Activated CD8-positive, alpha-beta memory T cell treated with anti-CD3 and anti-CD28 coated beads, Interleukin-2, amount 50 U/mL, for 4 hours (primary cell): ENCODE data around the gene GNAI1.

Source experiments
- DNase-seq: peaks from one replicate; pipeline ENCODE4 v3.0.0-alpha.2; 2020

The GNAI1 gene

DNA sequence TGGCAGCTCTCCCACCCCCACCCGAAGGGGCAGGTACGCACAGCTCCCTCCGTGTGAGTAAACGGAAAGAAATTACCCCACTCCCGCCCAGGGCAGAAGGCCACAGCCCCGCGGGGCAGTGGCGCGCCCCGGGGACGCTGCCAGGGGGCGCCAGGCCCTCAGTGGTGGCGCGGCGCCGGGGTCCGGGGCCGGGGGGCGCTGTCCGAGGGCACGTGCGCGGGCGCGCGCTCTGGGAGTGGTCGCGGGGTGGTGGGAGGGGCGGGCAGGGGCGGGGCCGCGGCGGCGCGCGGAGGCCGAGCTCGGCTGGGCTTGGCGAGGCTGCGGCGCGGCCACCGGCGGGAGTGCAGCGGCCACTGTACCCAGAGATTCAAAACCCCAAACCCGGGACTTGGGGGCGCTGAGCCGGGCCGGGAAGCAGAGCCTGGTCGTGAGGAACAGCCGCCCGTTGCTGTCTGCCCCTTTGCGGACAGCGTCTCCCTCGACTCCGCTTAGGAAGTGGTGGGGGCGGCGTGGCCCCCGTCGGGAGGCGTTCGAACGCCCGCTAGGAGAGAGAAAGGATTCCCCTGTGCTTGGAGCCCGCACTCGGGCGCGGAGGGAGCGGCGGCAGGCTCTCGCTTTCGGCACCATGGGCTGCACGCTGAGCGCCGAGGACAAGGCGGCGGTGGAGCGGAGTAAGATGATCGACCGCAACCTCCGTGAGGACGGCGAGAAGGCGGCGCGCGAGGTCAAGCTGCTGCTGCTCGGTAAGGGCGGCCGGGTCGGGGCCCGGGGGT lies at the start of gene GNAI1:
TSS of gene GNAI1 (plus strand) at position 296 of the 773 bp plus-strand sequence. CDS start at position 626, 330 bp downstream.
- DNase-seq = peak; percentile 44

DNA sequence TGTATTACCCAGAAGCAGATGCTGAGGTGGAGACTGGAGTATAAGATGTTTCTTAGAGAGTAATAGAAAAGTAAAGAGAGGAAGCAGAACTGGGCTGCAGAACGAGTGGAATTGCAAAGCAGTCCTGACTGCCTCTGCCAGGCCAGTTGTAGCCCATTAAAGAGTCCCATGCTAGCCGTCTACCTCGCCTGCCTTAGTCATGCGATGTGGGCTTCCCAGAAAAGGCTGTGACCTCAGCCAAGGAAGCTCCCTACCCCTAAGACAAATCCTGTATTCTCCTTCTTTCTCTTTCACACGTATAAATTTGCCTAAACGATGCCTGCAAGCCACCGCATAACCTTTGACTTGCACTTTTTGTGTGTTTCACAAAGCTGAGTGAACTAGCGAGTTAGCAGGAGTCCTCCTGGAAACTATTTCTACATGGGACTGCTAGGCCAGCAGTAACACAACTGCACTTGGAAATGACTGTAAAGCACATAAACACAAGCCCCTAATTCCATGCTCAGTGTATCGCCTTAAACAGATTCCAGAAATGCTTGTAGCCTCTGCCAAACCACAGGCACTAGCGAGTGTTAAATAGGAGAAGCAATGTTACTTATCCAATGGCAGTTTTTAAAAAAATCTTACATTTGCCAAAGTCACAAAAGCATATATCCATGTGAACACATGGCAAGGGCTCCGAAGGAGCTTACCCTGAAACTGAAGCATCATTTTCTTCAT lies 47.4 kb upstream of the GNAI1 start:
- DNase-seq = no peak

DNA sequence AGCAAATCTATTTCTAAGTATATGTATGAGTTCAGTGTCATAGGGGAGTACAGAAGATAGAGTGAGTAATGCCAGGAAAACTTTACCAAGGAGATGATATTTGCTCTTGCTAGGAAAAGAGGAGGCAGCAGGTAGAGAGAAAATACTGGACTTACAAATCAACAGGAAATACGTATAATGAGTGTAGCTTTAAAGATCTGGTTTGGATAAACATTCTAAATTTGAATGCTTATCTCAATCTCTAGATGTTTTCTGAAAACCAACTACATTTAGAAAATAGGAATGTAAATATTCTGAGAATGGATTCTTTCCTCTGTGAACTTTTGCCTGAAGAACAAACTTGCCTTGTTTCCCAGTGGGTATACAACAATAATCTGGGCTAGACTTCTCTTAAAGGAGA lies 46.9 kb upstream of the GNAI1 start:
- no peak for DNase-seq

DNA sequence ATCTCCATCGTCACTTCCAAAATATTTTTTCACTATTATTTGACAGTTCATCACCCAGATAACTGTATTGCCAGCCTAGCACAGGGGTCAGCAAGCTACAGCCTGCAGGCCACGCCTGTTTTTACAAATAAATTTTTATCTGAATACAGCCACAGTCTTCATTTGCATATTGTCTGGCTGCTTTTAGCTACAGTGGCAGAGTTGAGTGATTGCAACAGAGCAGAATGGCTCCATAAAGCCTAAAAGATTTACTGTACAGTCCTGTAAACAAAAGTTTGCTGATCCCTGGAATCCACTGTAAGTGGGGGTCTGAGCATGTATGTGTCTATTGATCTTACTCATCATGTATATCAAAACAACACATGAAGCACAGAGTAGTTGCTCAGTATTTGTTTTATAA lies 45.9 kb upstream of the GNAI1 start:
- DNase-seq = no peak

DNA sequence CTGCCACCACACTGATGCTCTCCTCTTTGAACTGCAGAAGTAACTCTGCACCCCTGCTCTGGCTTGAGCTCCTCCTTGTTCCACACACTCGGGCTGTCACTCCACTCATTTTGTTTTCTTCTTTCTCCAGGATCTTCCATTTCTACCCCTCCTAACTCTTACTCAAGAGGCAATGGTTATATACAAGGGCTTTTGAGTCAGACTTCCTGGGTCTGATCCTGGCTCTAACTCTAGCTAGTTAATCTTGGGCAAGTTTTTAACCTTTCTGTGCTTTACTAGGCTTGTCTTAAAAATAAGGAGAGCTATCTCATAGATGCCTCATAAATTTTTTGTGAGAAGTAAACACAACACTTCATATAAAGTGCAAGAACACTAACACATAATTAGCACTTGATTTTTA lies 45.3 kb upstream of the GNAI1 start:
- DNase-seq = no peak

DNA sequence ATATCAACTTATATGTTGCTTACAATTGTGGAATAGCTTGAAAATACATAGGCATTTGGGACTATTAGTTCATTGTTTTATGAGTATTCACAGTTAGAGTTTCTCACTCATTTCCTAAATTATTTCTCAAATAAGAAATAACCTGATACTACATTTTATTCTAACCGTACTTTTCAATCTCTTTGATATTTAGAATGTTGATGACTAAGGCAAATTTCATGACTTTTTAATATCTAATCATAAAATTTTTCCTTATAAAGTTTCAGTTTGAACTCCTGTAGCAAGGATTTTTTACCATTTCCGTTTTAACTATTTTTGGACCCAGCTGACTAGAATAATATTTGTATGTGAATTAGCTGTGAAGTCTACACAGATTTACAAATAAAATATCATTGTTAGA lies 41.3 kb upstream of the GNAI1 start:
- no peak for DNase-seq

DNA sequence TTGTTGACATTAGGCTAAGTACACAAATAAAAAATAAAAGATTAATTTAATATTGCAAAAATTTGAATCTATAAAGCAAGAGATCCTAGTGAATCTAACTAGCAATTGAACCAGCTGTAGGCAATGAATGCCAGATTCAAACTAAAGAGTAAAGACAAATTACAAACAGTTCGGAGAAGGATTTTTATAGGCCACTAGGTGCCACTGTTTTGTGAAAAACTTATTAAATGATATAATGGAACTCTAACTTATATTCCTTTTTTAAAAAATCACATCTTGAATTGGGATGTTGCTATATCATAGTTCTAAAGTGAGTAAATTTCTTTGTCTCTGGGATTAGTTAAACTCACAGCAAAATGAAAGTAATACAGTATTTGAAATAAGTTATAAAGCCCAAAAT lies 39.1 kb upstream of the GNAI1 start:
- no peak for DNase-seq

DNA sequence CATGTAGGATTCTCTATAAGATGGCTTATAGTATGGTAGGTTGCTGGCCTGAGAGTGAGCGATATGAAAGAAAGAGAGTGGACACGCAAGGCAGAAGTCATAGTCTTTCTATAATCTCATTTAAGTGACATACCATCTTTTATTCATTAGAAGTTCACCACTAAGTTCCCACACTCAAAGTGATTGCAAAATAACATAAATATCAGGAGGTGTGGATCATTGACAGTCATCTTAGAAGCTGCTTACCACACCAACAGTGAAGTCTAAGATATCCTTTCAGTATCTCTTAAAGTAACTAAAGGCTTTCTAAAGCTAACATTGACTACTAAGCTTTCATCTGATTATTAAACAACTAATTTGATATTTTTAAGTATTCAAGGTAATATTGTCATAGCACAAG lies 36.9 kb upstream of the GNAI1 start:
- no peak for DNase-seq

DNA sequence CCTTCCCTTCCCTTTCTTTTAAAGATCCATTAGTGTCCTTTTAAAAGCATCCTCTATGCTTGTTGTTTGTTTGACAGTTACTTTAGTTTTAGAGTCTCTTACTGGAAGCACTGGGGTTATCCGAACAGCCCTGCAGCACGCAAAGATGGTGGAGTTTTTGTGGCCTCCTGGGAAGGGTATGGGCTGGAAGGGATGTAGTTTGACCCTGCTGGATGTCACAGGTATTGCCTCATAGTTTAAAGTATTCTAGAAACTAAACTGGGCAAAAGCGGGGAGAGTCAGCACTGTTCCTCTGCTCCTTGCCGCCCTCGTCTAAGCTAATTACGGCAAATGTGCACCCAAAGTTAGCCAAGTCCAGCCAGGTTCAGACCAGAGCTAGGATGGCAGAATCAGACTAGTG lies 35.8 kb upstream of the GNAI1 start:
- DNase-seq = no peak

DNA sequence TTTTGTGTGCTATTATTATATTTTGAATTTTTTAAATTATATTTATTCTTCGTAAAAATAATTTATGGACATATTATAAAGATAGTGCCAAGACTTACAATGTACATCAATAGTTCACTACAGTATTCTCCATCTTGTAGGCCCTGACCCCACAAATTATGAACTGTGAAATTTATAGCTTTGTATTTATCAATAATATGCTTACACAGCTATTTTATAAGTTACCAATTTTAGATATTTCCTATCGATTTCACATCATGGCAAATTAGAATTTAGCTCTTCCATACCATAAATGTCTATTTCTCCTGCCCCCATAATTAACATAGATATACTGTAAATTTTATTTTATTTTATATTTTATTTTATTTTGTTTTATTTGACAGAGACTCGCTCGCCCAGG lies 34.4 kb upstream of the GNAI1 start:
- no peak for DNase-seq

DNA sequence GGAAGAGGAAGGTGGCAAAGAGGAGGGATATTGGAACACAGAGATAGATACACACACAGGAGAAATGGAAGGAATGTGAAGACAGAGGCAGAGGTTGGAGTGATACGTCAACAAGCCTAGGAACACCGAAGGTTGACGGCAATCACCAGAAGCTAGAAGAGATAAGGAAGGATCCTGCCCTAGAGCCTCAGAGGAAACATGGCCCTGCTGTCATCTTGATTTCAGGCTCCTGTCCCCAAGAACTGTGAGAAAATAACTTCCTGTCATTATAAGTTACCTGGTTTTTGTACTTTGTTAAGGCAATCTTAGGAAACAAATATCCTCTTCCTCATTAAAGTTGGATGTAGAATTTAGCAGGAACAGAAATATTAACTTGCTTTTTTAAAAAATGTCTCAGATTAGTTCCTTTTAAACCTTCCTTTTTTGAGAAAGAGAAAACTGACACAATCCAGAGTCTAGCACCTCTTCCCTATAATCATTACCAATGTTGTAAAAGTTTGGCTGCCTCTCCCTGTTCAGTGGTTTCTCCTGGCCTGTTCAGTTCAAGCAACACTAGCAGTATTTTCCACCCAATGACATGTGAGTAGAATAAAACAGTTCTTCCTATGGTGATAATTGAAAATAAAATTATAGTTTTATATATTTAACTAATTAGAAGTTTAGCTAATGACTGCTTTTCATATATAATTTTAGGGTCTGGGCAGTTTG lies 28.8 kb upstream of the GNAI1 start:
- DNase-seq = no peak

DNA sequence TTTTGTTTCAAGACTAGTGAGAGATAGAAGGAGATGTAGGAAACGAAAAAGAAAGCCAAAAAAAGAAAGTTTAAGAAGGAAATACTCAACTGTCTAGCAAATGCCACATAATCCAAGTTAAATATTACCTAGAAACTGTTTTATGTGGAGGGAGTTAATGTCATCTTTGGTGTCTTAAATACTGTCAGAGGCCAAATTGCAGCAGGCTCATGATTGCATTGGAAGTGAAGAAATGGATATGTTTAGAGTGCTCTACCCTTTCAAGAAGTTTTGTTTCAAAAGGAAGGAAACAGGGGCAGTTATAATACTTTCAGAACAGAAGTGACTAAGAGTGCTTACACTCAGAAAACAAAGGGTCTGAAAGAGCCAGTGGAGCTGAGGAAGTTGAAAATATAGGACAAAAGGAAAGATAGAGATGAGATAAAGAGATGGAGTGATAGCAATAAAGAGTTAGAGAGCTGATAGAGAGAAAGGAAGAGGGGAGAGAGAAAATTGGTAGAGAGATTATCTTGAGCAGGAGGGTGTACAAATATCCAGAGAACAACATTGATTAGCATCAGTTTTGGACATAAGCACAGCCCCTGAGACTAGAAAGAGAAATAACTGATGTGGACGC lies 28.0 kb upstream of the GNAI1 start:
- no peak for DNase-seq

DNA sequence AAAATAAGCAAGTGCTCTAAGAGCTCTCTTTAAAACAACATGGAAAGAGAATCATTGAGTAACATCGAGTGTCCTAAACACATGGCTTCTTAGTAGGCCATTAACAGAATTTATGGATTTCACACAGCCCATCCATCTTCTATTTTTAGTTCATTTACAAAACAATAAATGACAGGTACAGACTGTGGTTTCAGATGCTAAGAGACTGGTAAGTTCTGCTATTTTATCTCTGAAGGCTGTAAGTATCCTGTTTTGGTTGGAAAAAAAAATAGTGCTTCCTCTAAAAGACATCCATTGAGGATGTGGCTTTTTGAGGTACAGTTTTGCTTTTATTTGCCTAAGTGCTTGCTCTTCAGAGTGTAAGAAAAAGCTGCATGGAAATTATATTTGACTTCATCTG lies 27.4 kb upstream of the GNAI1 start:
- no peak for DNase-seq

DNA sequence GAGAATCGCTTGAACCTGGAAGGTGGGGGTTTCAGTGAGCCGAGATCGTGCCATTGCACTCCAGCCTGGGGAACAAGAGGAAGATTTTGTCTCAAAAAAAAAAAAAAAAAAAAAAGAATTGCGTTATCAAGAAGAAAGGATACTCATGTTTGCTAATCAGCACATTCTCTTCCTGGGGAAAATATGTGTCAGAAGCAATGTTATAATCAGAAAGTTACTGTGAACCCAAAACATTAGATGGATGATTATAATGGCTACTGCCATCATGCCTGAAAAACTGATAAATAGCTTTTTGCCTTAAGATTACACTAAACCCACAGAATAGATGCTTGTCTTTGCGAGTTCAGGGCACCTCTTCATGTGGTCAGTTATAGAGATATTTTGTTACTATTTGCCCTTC lies 24.3 kb upstream of the GNAI1 start:
- DNase-seq = no peak

DNA sequence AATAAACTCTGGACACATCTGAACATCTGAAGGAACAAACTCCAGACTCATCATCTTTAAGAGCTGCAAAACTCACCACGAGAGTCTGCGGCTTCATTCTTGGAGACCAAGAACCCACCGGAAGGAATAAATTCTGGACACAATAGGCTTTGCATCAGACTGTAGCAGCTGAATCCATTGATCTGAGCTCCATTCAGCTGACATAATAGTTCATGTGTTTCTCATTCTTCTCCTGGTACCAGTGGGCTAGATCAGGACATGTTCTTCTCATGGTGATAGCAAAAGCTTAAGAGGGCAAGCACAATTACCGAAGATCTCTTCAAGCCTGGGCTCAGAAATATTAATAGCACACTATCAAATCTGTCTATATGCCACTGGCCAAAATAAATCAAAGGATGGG lies 20.5 kb upstream of the GNAI1 start:
- no peak for DNase-seq

DNA sequence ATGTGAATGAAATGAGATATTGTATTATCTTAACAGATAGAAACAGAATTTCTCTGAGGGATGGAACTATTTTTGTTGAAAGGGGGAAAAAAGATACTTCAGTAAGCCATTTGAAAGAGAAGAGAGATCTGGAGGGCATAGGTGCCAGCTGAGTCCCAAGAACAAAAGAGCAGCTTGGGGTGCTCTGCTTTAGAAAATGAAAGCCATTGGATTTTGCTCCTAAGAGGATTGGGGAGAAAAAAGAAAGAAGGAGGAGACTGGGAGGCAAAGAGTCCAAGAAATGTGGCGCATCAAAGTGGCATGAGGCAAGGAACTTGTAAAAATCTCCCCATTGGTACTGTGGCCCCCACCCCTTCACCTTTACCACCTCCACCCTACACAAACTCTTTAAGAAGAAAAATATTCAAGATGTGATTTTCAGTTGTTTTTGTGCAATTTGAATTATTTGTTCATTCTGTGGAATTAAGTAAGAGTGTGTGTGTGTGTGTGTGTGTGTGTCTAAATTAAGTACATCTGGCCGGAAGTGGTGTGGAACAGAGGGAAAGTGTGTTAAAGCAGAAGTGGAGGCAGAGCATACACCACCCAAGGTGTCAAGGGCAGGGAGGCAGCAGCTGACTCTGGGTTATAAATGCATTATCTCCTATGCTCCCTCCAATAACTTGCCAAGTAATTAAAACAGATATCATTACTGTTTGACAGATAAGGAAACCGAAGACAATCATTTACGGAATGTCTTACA lies 9.9 kb upstream of the GNAI1 start:
- no peak for DNase-seq

DNA sequence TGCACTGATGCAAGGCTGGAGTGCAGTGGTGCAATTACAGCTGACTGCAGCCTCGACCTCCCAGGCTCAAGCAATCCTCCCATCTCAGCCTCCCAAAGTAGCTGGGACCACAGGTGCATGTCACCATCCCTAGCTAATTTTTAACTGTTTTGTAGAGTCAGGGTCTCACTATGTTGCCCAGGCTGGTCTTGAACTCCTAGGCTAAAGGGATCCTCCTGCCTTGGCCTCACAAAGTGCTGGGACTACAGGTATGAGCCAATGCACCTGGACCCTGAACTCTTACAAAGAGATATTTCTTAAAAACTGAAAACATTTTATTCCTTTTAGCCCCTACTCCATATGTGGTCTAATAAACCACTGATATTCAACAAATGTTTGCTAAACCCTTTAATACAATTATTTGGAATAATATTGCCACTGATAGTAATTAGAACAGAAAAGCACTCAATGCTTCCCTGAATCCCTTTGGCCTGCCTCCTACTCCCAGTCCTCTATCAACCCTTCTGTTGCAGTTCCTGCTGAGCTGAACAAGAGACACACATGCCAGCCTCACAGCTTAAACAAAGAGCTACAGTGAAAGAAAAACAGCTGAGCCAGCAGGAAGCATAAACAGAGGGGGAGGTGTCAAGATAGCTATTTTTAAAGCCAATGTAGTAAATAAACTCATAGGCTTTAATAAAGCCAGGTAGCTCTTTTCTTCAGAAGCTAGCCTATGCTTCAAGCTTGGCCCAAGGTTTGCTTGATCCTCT lies 7.0 kb upstream of the GNAI1 start:
- DNase-seq = no peak

DNA sequence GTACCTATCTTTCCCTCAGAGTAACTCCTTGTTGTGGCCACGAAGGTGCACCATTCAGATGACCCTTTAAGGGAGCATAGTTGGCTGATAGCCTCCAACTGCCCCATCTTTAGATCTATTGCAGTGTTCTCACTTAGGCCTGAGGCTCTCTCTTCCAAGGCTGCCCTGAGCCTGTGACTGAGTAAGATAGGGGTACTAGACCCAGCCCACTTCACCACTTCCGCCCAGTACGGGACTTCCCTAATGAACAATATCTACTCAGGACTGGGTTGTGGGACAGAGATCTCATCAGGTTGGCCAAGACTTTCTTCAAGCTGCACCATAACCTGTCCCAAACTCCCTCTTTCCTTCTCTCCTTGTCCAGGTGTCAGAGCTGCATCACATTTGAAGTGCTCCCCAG lies 5.7 kb upstream of the GNAI1 start:
- no peak for DNase-seq

DNA sequence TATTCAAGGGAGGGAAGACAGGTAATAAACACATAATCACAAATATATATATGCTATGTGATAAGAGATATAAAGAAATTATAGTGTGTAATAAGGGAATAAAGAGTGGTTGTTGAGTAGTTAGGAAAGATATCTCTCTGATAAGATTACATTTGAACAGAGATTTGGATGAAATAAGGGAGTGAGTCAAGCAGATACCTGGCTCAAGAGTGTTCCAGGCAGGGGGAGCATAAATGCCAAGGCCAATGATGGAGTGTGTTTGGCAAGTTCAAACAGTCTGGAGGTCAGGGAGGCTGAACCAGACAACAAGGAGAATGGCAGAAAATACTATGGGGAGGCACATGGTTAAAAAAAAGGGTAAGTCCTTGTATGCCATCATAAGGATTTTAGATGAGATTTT lies 4.8 kb upstream of the GNAI1 start:
- DNase-seq = no peak

DNA sequence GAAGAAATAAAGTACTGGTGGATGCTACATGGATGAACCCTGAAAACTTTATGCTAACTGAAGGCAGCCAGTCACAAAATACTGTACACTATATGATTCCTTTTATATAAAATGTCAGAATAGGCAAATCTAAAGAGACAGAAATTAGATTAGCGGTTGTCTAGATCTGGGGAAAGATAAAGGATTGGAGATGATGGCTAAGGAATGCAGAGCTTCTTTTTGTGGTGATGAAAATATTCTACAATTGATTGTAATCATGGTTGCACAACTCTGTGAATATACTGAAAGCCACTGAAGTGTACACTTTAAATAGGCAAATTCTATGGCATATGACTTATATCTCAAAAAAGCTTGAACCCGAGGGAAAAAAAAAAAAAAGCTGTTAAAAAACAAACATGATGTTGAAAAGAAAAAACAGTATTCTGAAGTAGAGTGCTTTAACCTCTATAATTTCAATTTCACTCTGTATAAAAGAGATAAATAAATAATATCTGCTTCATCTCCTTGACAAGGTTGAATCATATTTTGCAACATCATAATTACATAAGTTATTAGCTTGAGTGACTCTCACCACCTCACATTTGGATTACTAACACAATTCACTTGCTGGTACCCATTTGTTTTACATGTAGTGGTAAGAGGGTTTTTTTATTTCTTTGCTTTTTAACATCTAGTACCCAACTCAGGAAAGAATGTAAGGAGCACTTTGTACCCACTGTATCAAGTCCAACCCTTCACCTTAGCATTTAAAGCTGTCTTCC lies 2.8 kb upstream of the GNAI1 start:
- no peak for DNase-seq

DNA sequence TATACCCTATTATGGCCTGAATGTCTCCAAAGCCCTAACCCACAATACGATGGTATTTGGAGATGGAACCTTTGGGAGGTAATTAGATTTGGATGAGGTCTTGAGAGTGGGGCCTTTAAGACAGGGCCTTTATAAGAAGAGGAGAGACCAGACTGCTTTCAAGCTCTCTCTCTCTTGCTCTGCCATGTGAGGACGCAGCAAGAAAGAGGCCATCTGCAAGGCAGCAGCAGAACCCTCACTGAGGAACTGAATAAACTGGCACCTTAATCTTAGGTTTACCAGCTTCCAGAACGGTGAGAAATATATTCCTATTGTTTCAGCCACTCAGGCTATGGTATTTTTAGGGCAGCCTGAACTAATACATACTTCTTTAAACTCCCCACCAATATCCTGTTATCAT lies 2.0 kb upstream of the GNAI1 start:
- no peak for DNase-seq
